HepG2 (cell line): Measurements from ENCODE around the gene NCOA5. TPM values are rescaled to one million over a fixed set of nuclear protein-coding genes. Genes with fewer than 3 reads are reported as not detected.

Source experiments
- ATAC-seq: fragments of 200-7000 bp; cut with Tn5 transposase; 3 replicates; pipeline ENCODE4 v1.9.1; 2020; ENCODE audit warnings: mild to moderate bottlenecking, moderate library complexity
- BruUV-seq: library from RNA; stranded (reverse); fragments of 400-500 nt; replicated peaks from 2 replicates; lab custom pipeline; 2021; lab: Mats Ljungman, UMichigan
- CTCF ChIA-PET: fragments of 300-600 bp; formaldehyde crosslinking; extraction: SDS; loops from one replicate; lab custom pipeline; 2021; ENCODE audit warnings: low total read pairs, inconsistent platforms, low intra/inter-chr PET ratio; lab: Yijun Ruan, JAX
- POLR2A ChIA-PET: fragments of 350-600 bp; sonication (Branson Sonifier 250); formaldehyde crosslinking; loops from one replicate; lab custom pipeline; 2020; ENCODE audit warnings: antibody characterized with exemption, inconsistent platforms; lab: Yijun Ruan, JAX
- DNase-seq: peaks from one replicate; pipeline ENCODE4 v3.0.0-alpha.2; 2015; ENCODE audit warnings: low spot score
- FAIRE-seq: peaks from 3 replicates; lab custom pipeline; 2011; peaks lifted over from hg19 to GRCh38; lab: Jason Lieb, UNC
- H2AFZ ChIP-seq: one replicate; pipeline ENCODE4 v1.6.1; 2011; ENCODE audit warnings: low read length, inconsistent platforms
- H3K27ac ChIP-seq: fragments of 300-600 bp; 3 replicates; pipeline ENCODE4 v1.8.0; 2011; ENCODE audit warnings: mixed run types, mild to moderate bottlenecking, mixed read lengths, low read length, inconsistent platforms; ENCODE audit not compliant: insufficient read depth; ENCODE audit errors: extremely low read length
- H3K27me3 ChIP-seq, 2 experiments: fragments of 200-600 bp in 1 of 2; 2 replicates in 1 of 2; 3 replicates in 1 of 2; pipeline versions ENCODE4 v1.6.0 to v1.8.0; 2011; ENCODE audit warnings: low read length in 2 of 2, mild to moderate bottlenecking in 2 of 2, moderate library complexity in 2 of 2, inconsistent platforms in 1 of 2; ENCODE audit not compliant: insufficient read depth in 2 of 2, control insufficient read depth in 1 of 2
- H3K36me3 ChIP-seq, 2 experiments: fragments of 200-600 bp in 1 of 2; replicated peaks in 1 of 2; 2 replicates in 1 of 2; 3 replicates in 1 of 2; pipeline versions ENCODE4 v1.5.1 to v1.8.0; 2011; ENCODE audit warnings: low read length in 2 of 2, inconsistent platforms in 1 of 2; ENCODE audit not compliant: insufficient read depth in 2 of 2, control insufficient read depth in 1 of 2
- H3K4me1 ChIP-seq: 2 replicates; pipeline ENCODE4 v1.5.1; 2012; ENCODE audit warnings: low read length, inconsistent platforms; ENCODE audit not compliant: insufficient read depth
- H3K4me2 ChIP-seq: 2 replicates; pipeline ENCODE4 v1.6.0; 2011; ENCODE audit warnings: low read depth, low read length, inconsistent platforms
- H3K4me3 ChIP-seq, 3 experiments: fragments of 200-600 bp in 1 of 3; sonication (generic), shearing (Covaris generic) in 1 of 3; replicated peaks in 1 of 3; 2 replicates each; pipeline ENCODE4 v1.5.1; 2011 to 2016; ENCODE audit warnings: low read length in 3 of 3, inconsistent platforms in 2 of 3, low read depth in 2 of 3, mild to moderate bottlenecking in 2 of 3, control low read depth in 1 of 3, mixed read lengths in 1 of 3; ENCODE audit not compliant: insufficient read depth in 1 of 3
- H3K79me2 ChIP-seq: one replicate; pipeline ENCODE4 v1.6.1; 2011; ENCODE audit warnings: low read length, inconsistent platforms; ENCODE audit not compliant: insufficient read depth
- H3K9ac ChIP-seq: 2 replicates; pipeline ENCODE4 v1.6.0; 2011; ENCODE audit warnings: mild to moderate bottlenecking, low read depth, low read length, inconsistent platforms; ENCODE audit not compliant: insufficient read depth
- H3K9me3 ChIP-seq: 2 replicates; pipeline ENCODE4 v1.5.1; 2012; ENCODE audit warnings: mild to moderate bottlenecking, low read length
- H4K20me1 ChIP-seq: 2 replicates; pipeline ENCODE4 v1.6.0; 2011; ENCODE audit warnings: inconsistent platforms, mild to moderate bottlenecking, low read length, moderate library complexity; ENCODE audit not compliant: insufficient read depth
- NFAT5 ChIP-seq: sonication (generic); formaldehyde crosslinking; IDR thresholded peaks from 2 replicates; pipeline ENCODE4 v1.4.0; 2020; ENCODE audit warnings: missing genetic modification reagents
- ZBTB3 ChIP-seq: sonication (generic); formaldehyde crosslinking; IDR thresholded peaks from 2 replicates; pipeline ENCODE4 v1.4.0; 2020; ENCODE audit warnings: low read depth, mild to moderate bottlenecking, moderate library complexity, missing genetic modification reagents, borderline replicate concordance
- ZNF652 ChIP-seq: IDR thresholded peaks from 2 replicates; pipeline ENCODE4 v1.6.1; 2016; ENCODE audit warnings: low read depth, borderline replicate concordance
- ZNF724P ChIP-seq: sonication (generic); formaldehyde crosslinking; IDR thresholded peaks from 2 replicates; pipeline ENCODE4 v1.8.0; 2022; ENCODE audit warnings: missing genetic modification reagents, borderline replicate concordance
- ZNF770 ChIP-seq: sonication (generic); formaldehyde crosslinking; IDR thresholded peaks from 2 replicates; pipeline ENCODE4 v1.5.0; 2020; ENCODE audit warnings: mild to moderate bottlenecking, missing genetic modification reagents
- ZSCAN22 ChIP-seq: sonication (generic); formaldehyde crosslinking; IDR thresholded peaks from 2 replicates; pipeline ENCODE4 v1.4.0; 2020; ENCODE audit warnings: mild to moderate bottlenecking, missing genetic modification reagents
- WGBS: methylation state at CpG from one replicate; pipeline ENCODE4 v1.1.6; 2017; ENCODE audit warnings: low lambda C conversion rate; 5-methylcytosine and 5-hydroxymethylcytosine counted together
- in situ Hi-C: cut with HindIII; loops from 2 replicates; pipeline ENCODE4 v1.10.0; 2017; ENCODE audit warnings: low pct_unique_long_range_greater_than_20kb; ENCODE audit not compliant: extremely low pct_ligation_motif_present
- intact Hi-C: fragments of 100-400 bp; cut with micrococcal nuclease; formaldehyde crosslinking; loops from one replicate; pipeline ENCODE4 v1.10.0; 2022; ENCODE audit not compliant: unreplicated experiment
- polyA plus RNA-seq, 8 experiments: library from polyadenylated mRNA; depleted of rRNA in 3 of 8; stranded (reverse) in 7 of 8; unstranded in 1 of 8; fragments of >200 nt; fragmentation: Illumina TruSeq in 4 of 8; extraction: Trizol in 4 of 8; gene quantifications; 2 replicates each; pipeline versions ENCODE4 v1.2.1 to v1.2.3, GENCODE V29; 2011 to 2016; ENCODE audit warnings: low read depth in 4 of 8, missing spikeins in 1 of 8, mixed read lengths in 1 of 8; ENCODE audit not compliant: insufficient read depth in 1 of 8
- total RNA-seq, 5 experiments: library from RNA; depleted of rRNA; stranded (reverse); fragments of >200 nt; fragmentation: Illumina TruSeq; extraction: Trizol; gene quantifications; 2 replicates each; pipeline ENCODE4 v1.2.3, GENCODE V29; 2016; ENCODE audit warnings: low read depth in 1 of 5

The NCOA5 gene
- total and polyA plus RNA-seq, 2 of the 13 experiments (the other 11 are each of a cell fraction or from before 2014, with no cell fraction given), result 16.5 to 28.4 TPM

GRCh38 chr20:46012921-46013320 lies 76.8 kb downstream of the NCOA5 start:
- POLR2A ChIA-PET, result no interaction called here
- BruUV-seq, result no TSS peak
- Histone ChIP-seq H3K4me3 (no peak overlapping the region), H4K20me1 (peaks cover 7% of the 10 kb centered on the region; the same call in 1 of the 2 replicates), H3K27me3 (peaks cover 30 to 59% of the 10 kb centered on the region in 2 experiments; a peak in 4 of 5 replicates), H3K36me3 (no peaks in the 10 kb centered on the region), H3K79me2 (no peaks in the 10 kb centered on the region), H3K9me3 (no peaks in the 10 kb centered on the region), H3K4me2 (no peak overlapping the region), H3K27ac (no peak overlapping the region), H3K4me1 (peaks cover 47% of the 10 kb centered on the region), H3K9ac (no peak overlapping the region), H2AFZ (no peak overlapping the region)
- FAIRE-seq, result no peak
- in situ Hi-C loops (no loop called here), intact Hi-C loops (loop anchor here (5.0 kb wide), 1 partner anchor 41 kb away; the partner anchor contains the start of gene ZNF335)
- CTCF ChIA-PET, result interaction anchor here (1.3 to 2.7 kb wide), 5 partner anchors 26 to 162 kb away, joined by 6 to 27 read pairs (median 13); partner anchors contain the start of gene NCOA5
- TF ChIP-seq ZBTB3 (CRISPR knock-in tag) (no peak), ZNF724P (CRISPR knock-in tag) (no peak), ZNF770 (CRISPR knock-in tag) (peak; percentile 59; the same call in 1 of the 2 replicates), ZSCAN22 (no peak), NFAT5 (CRISPR knock-in tag) (no peak), ZNF652 (CRISPR knock-in tag) (no peak)
- 43% methylated on average over 10 of the region's 10 CpGs for WGBS
- no peak for ATAC-seq
- DNase-seq, result no peak
